Motor neuron (in vitro differentiated cells): ENCODE data around the gene DOCK7. TPM values are rescaled to one million over a fixed set of nuclear protein-coding genes. Genes with fewer than 3 reads are reported as not detected.
"Not testable (repeated sequence)": the region's sequence is repeated elsewhere in the genome, so short reads cannot be mapped to it uniquely, and the experiment has no call there.

Experiments
- ATAC-seq, 8 experiments: fragments of 200-7000 bp; cut with Tn5 transposase; replicated peaks in 6 of 8; 2 replicates each; pipeline ENCODE4 v1.8.0; 2021; ENCODE audit warnings: mild to moderate bottlenecking in 8 of 8, moderate library complexity in 8 of 8
- H3K27ac ChIP-seq, 2 donors: fragments of 250-450 bp; sonication (Bioruptor Pico); 2 replicates each; pipeline ENCODE4 v1.9.0; 2021; ENCODE audit warnings: antibody characterized with exemption in 2 of 2, mild to moderate bottlenecking in 2 of 2, moderate library complexity in 1 of 2
- H3K4me1 ChIP-seq, 2 donors: fragments of 250-450 bp; sonication (Bioruptor Pico); replicated peaks in 1 of 2; 2 replicates each; pipeline ENCODE4 v1.6.1; 2021; ENCODE audit warnings: antibody characterized with exemption in 2 of 2, mild to moderate bottlenecking in 2 of 2, moderate library complexity in 1 of 2
- H3K4me3 ChIP-seq, 5 donors: fragments of 250-450 bp; sonication (Bioruptor Pico); 2 replicates each; pipeline ENCODE4 v1.9.0; 2021; ENCODE audit warnings: antibody characterized with exemption in 5 of 5, mild to moderate bottlenecking in 5 of 5, moderate library complexity in 4 of 5
- WGBS, 10 experiments: fragments of 450-650 bp; shearing (Covaris generic); methylation state at CpG; one replicate each; pipeline ENCODE4 v1.0.0; 2022; 5-methylcytosine and 5-hydroxymethylcytosine counted together
- in situ Hi-C, 9 experiments: fragments of 400-800 bp; cut with MboI; loops; one replicate each; pipeline ENCODE4 v1.15.0; 2021; ENCODE audit warnings: low sequenced_read_pairs in 9 of 9, low pct_unique_long_range_greater_than_20kb in 2 of 9; ENCODE audit not compliant: unreplicated experiment in 9 of 9
- total RNA-seq, 8 experiments: library from RNA; unstranded; fragments of 300-600 nt; gene quantifications; 2 replicates each; pipeline versions ENCODE4 v1.2.3 to v1.2.4, GENCODE V29; 2022

DOCK7 gene
- total RNA-seq, 8 experiments from 2014 or later, result 20.5 to 114 (median 81.6) TPM

- no peak for ATAC-seq
- 0 to 67% (median 40%) methylated on average over 1 of the region's 1 CpG; no CpG with 5 or more reads in 1 of the 10 experiments for WGBS, 10 experiments
- H3K4me1 ChIP-seq, result no peaks in the 10 kb centered on the region
- H3K27ac ChIP-seq, result no peak overlapping the region
- in situ Hi-C loops, result no loop called here
- H3K4me3 ChIP-seq, result no peak overlapping the region
Observed at GRCh38 chr1:62590970-62591368, 97.2 kb downstream of the DOCK7 start.

GRCh38 chr1:62590255-62590969 lies 97.8 kb downstream of the DOCK7 start:
- H3K4me3 ChIP-seq, result no peak overlapping the region
- in situ Hi-C loops, result no loop called here
- 64 to 100% (median 90%) methylated on average over 2 to 4 of the region's 4 CpGs for WGBS, 10 experiments
- ATAC-seq, result no peak
- H3K4me1 ChIP-seq, result no peaks in the 10 kb centered on the region
- no peak overlapping the region for H3K27ac ChIP-seq

- no peak overlapping the region for H3K4me3 ChIP-seq
- no peaks in the 10 kb centered on the region for H3K4me1 ChIP-seq
- in situ Hi-C loops, result no loop called here
- WGBS, 10 experiments, result 83 to 100% (median 92%) methylated on average over 3 of the region's 3 CpGs
- no peak overlapping the region for H3K27ac ChIP-seq
- ATAC-seq, result no peak
Observed at GRCh38 chr1:62589321-62589720, 98.9 kb downstream of the DOCK7 start.

GRCh38 chr1:62588000-62588399 lies 100.2 kb downstream of the DOCK7 start:
- H3K4me3 ChIP-seq, result no peak overlapping the region
- no peaks in the 10 kb centered on the region for H3K4me1 ChIP-seq
- in situ Hi-C loops, result no loop called here
- no peak for ATAC-seq
- no peak overlapping the region for H3K27ac ChIP-seq

GRCh38 chr1:62585469-62586155 lies 102.6 kb downstream of the DOCK7 start:
- 0 to 86% (median 14%) methylated on average over 1 of the region's 1 CpG; no CpG with 5 or more reads in 2 of the 10 experiments for WGBS, 10 experiments
- peak in 1 of 8 experiments; percentile 78 for ATAC-seq
- in situ Hi-C loops, result no loop called here
- no peak overlapping the region for H3K27ac ChIP-seq
- no peaks in the 10 kb centered on the region for H3K4me1 ChIP-seq
- H3K4me3 ChIP-seq, result no peak overlapping the region

- no peak overlapping the region for H3K4me3 ChIP-seq
- no peak overlapping the region for H3K27ac ChIP-seq
- in situ Hi-C loops, result no loop called here
- no peaks in the 10 kb centered on the region for H3K4me1 ChIP-seq
- ATAC-seq, result no peak
- WGBS, 10 experiments, result 23 to 100% (median 79%) methylated on average over 1 to 2 of the region's 2 CpGs; no CpG with 5 or more reads in 2 of the 10 experiments
Observed at GRCh38 chr1:62573675-62574074, 114.5 kb downstream of the DOCK7 start.

- no peak overlapping the region for H3K27ac ChIP-seq
- in situ Hi-C loops, result no loop called here
- no peak overlapping the region for H3K4me3 ChIP-seq
- no peak for ATAC-seq
- H3K4me1 ChIP-seq, result no peaks in the 10 kb centered on the region
Observed at GRCh38 chr1:62572476-62572875, 115.7 kb downstream of the DOCK7 start.

GRCh38 chr1:62571517-62571916 lies 116.7 kb downstream of the DOCK7 start:
- 90 to 100% (median 98%) methylated on average over 1 to 4 of the region's 4 CpGs; no CpG with 5 or more reads in 2 of the 10 experiments for WGBS, 10 experiments
- H3K27ac ChIP-seq, H3K4me3 ChIP-seq, ATAC-seq, in situ Hi-C loops, H3K4me1 ChIP-seq: not testable (repeated sequence)

GRCh38 chr1:62567926-62568325 lies 120.3 kb downstream of the DOCK7 start:
- H3K4me3 ChIP-seq, H3K27ac ChIP-seq, ATAC-seq, in situ Hi-C loops, H3K4me1 ChIP-seq: not testable (repeated sequence)
- 43 to 100% (median 83%) methylated on average over 1 of the region's 1 CpG; no CpG with 5 or more reads in 1 of the 10 experiments for WGBS, 10 experiments

GRCh38 chr1:62567182-62567581 lies 121.0 kb downstream of the DOCK7 start:
- in situ Hi-C loops, H3K4me3 ChIP-seq, H3K27ac ChIP-seq, ATAC-seq, H3K4me1 ChIP-seq: not testable (repeated sequence)
- 100% methylated on average over 1 of the region's 1 CpG; no CpG with 5 or more reads in 7 of the 10 experiments for WGBS, 10 experiments

- no peak overlapping the region for H3K4me3 ChIP-seq
- no peaks in the 10 kb centered on the region for H3K4me1 ChIP-seq
- H3K27ac ChIP-seq, result no peak overlapping the region
- WGBS, 10 experiments, result 84 to 100% (median 100%) methylated on average over 1 to 2 of the region's 2 CpGs
- no peak for ATAC-seq
- in situ Hi-C loops, result no loop called here
Observed at GRCh38 chr1:62561306-62561705, 126.9 kb downstream of the DOCK7 start.

- Histone ChIP-seq H3K4me1 (no peaks in the 10 kb centered on the region), H3K27ac (no peak overlapping the region), H3K4me3 (no peak overlapping the region)
- WGBS, 10 experiments, result 88 to 100% (median 94%) methylated on average over 2 of the region's 2 CpGs; no CpG with 5 or more reads in 1 of the 10 experiments
- in situ Hi-C loops, result loop anchor here in 1 of 9 experiments (25.0 kb wide), 1 partner anchor 193 kb away; no protein-coding TSS in a partner anchor
- no peak for ATAC-seq
Observed at GRCh38 chr1:62544570-62544969, 143.6 kb downstream of the DOCK7 start.

- in situ Hi-C loops, result loop anchor here in 1 of 9 experiments (25.0 kb wide), 1 partner anchor 196 kb away; no protein-coding TSS in a partner anchor
- no peaks in the 10 kb centered on the region for H3K4me1 ChIP-seq
- H3K27ac ChIP-seq, result no peak overlapping the region
- ATAC-seq, result no peak
- WGBS, 10 experiments, result 67 to 100% (median 88%) methylated on average over 1 to 2 of the region's 2 CpGs; no CpG with 5 or more reads in 4 of the 10 experiments
- no peak overlapping the region for H3K4me3 ChIP-seq
Observed at GRCh38 chr1:62541048-62541447, 147.1 kb downstream of the DOCK7 start.
